GM06990 (cell line): ENCODE measurements around the gene ENO1.
A peak's percentile ranks its signal among the peaks of the same experiment; 100 is the strongest.

Experiments
- DNase-seq: peaks from one replicate; pipeline ENCODE4 v3.0.0-alpha.2; 2011; ENCODE audit not compliant: insufficient read length; ENCODE audit errors: extremely low read depth
- H3K27me3 ChIP-seq: replicated peaks from 2 replicates; pipeline ENCODE4 v1.6.0; 2011; ENCODE audit warnings: low read length; ENCODE audit not compliant: control insufficient read depth, insufficient read depth
- H3K36me3 ChIP-seq: 2 replicates; pipeline ENCODE4 v1.5.1; 2011; ENCODE audit warnings: low read length; ENCODE audit not compliant: control insufficient read depth, insufficient read depth
- H3K4me3 ChIP-seq: replicated peaks from 2 replicates; pipeline ENCODE4 v1.5.1; 2011; ENCODE audit warnings: low read depth, mild to moderate bottlenecking, control low read depth, low read length
- TF ChIP-seq, protein P1 (sequence below): IDR thresholded peaks from 2 replicates; pipeline ENCODE4 v1.5.1; 2011; ENCODE audit warnings: low read length, control low read depth, mild to moderate bottlenecking, inconsistent platforms; ENCODE audit not compliant: insufficient read depth, poor library complexity, severe bottlenecking

Gene ENO1

DNA sequence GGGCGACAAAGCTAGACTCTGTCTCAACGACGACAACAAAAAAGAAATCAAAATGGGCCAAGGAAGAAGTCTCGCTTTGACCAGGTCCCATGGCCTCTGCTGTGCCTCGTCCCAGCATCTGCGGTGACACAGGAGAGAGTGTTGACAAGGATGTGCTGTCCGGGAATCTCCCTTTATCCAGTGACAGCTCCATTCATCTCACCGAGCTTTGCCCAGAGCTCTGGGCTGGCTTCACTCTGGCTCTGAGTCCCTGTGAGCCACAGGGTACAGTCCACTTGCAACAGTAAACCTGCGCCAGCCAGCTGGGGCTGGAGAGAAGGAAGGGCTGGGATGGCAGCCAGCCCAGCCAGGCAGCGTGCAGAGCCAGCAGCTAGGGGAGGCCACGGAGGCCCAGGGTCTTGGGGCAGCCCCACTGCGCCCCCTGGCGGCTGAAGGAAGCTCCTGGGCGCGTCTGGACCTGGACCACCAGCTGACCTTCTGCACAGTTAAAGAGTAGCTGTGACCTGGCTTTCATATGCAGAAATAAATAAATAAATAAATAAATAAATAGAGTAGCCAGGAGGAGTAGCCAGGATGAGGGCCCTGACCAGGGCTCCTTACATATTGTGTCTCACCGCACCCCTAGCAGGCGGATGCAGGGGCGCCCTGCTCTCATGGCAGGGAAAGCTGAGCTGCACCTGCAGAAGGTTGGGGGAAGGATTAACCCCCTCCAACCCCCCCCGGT, 29.7 kb downstream of the ENO1 start:
- Histone ChIP-seq H3K4me3 (no peak overlapping the region), H3K36me3 (no peaks in the 10 kb centered on the region), H3K27me3 (no peaks in the 10 kb centered on the region; the same call in 1 of the 2 replicates)
- TF ChIP-seq, protein P1, sequence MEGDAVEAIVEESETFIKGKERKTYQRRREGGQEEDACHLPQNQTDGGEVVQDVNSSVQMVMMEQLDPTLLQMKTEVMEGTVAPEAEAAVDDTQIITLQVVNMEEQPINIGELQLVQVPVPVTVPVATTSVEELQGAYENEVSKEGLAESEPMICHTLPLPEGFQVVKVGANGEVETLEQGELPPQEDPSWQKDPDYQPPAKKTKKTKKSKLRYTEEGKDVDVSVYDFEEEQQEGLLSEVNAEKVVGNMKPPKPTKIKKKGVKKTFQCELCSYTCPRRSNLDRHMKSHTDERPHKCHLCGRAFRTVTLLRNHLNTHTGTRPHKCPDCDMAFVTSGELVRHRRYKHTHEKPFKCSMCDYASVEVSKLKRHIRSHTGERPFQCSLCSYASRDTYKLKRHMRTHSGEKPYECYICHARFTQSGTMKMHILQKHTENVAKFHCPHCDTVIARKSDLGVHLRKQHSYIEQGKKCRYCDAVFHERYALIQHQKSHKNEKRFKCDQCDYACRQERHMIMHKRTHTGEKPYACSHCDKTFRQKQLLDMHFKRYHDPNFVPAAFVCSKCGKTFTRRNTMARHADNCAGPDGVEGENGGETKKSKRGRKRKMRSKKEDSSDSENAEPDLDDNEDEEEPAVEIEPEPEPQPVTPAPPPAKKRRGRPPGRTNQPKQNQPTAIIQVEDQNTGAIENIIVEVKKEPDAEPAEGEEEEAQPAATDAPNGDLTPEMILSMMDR: peak; percentile 98
- peak; percentile 72 for DNase-seq

DNA sequence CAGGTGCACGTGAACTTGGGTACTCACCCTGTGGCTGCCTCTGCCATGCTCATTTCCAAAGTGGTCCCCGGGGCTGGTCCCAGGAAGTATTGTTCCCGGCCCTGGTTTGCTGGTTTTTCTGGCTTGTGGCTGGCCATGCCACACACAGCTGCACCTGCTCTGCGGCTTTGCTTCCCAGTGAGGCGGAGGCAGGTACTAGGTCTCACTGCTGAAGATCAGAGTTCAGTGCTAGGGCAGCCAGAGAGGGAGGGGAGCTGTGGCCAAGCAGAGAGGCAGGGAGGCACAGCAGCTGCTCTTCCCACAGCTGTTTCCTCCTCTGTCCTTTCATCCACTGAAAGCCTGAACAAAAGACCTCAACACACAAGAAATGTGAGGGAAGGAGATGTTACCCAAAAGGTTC, 30.5 kb downstream of the ENO1 start:
- Histone ChIP-seq H3K36me3 (no peaks in the 10 kb centered on the region), H3K4me3 (no peak overlapping the region), H3K27me3 (no peaks in the 10 kb centered on the region; the same call in 1 of the 2 replicates)
- TF ChIP-seq, protein P1: no peak
- DNase-seq: no peak

DNA sequence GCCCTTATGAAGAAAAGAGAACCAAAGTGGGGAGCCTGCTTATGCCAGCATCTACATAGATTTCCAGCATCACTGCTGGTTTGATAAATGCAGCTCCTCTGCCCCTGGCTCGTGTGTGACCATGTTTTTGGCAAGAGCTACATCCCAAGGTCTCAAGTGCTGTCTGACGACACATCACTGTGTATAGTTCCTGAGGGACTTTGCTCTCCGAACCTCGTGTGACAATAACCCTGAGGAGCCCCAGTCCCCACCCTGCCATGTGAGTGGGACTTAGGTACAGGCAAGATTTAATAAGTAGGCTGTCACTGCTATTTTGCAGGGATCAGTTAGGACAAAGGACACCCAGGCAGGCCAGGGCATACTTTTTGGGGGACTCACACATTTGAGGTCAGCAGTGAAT, 32.2 kb downstream of the ENO1 start:
- DNase-seq: no peak
- Histone ChIP-seq H3K27me3 (no peaks in the 10 kb centered on the region; the same call in 1 of the 2 replicates), H3K4me3 (no peak overlapping the region), H3K36me3 (no peaks in the 10 kb centered on the region)
- TF ChIP-seq, protein P1: no peak

DNA sequence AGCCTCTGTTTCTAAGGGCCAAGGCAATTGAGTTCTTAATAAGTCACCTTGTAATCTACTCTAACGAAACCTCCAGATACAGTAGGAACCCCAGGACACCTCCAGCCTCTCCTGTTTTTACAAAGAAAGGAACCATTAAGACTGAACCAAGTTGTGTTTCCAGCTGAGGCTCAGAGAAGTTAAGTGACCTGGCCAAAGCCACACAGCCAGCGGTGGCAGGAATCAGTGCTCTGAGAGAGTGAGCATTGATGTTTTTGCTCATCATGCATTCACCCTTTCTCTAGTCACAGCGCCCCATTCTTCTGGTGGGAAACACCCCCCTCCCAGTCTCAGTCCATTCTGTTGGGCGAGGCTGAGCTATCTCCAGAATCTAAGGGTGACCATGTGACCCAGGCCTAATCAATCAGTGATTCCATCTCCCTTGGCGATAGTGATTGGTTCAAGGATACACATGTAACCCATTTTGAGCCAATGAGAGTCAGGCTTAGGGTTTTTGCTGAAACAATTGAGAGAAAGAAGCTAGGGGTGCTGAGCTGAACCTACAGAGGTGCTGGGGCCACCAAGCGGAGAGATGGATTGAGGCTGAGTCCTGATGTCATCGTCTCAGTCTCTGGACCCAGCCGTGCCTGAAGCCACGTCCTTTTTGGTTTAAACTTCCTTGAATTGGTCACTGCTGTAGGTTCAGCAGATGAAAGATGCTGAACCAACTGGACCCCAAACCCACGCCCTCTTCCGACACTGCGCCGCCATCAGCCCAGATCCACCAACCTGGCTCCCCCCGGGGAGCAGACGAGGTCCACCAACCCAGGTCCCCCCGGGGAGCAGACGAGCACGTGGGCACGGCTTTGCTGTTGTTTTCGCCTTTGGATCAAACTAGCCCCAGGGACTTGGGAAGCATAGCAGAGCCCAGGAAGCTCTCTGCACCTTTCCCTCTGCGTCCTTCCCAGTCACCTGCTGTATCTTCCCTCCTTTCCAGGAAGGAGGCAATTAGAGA, 33.1 kb downstream of the ENO1 start:
- Histone ChIP-seq H3K4me3 (no peak overlapping the region), H3K27me3 (no peaks in the 10 kb centered on the region; the same call in 1 of the 2 replicates), H3K36me3 (no peaks in the 10 kb centered on the region)
- DNase-seq: no peak
- TF ChIP-seq, protein P1: no peak

DNA sequence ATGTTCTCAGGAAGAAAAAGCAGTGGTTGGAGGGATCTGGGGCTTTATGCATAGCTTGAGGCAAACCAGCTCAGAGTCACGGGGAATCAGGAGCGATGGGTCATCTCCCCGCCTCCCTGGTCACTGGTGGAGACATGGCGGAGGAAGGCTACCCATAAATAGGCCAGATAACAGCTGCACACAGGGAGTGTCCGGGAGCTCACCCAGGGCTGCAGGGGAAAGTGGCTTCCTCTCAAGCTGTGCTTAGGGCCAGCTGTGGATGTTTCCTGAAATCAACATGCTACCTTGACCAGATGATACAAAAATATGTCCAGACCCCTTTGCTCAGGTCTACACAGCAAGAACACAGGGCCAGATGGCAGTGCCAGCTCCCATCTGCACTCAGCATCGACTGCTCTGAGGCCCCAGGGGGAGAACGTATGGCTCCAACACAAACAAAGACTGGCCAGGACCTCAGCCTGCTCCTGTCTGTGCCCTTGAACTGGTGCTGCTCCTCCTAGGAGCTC, 33.9 kb downstream of the ENO1 start:
- TF ChIP-seq, protein P1: no peak
- no peak for DNase-seq
- Histone ChIP-seq H3K4me3 (no peak overlapping the region), H3K27me3 (no peaks in the 10 kb centered on the region; the same call in 1 of the 2 replicates), H3K36me3 (no peaks in the 10 kb centered on the region)
